ENCODE data around the gene BLOC1S6.
A peak's percentile ranks its signal among the peaks of the same experiment; 100 is the strongest.

The BLOC1S6 gene
- long read RNA-seq, donor 1, full-length matches to known transcripts = 7 of 7 reads
- long read RNA-seq, donor 1, partial matches to known transcripts = 0 of 7 reads
- long read RNA-seq, donor 1, other reads (novel, unspliced or antisense) = 0 of 7 reads
- long read RNA-seq, donor 2, full-length matches to known transcripts = 5 of 5 reads
- long read RNA-seq, donor 2, partial matches to known transcripts = 0 of 5 reads
- long read RNA-seq, donor 2, other reads (novel, unspliced or antisense) = 0 of 5 reads
- long read RNA-seq, donor 3, full-length matches to known transcripts = 5 of 5 reads
- long read RNA-seq, donor 3, partial matches to known transcripts = 0 of 5 reads
- long read RNA-seq, donor 3, other reads (novel, unspliced or antisense) = 0 of 5 reads
- long read RNA-seq, donor 4, full-length matches to known transcripts = 13 of 13 reads
- long read RNA-seq, donor 4, partial matches to known transcripts = 0 of 13 reads
- long read RNA-seq, donor 4, other reads (novel, unspliced or antisense) = 0 of 13 reads
- long read RNA-seq, donor 5, full-length matches to known transcripts = 15 of 15 reads
- long read RNA-seq, donor 5, partial matches to known transcripts = 0 of 15 reads
- long read RNA-seq, donor 5, other reads (novel, unspliced or antisense) = 0 of 15 reads
- long read RNA-seq, donor 6, full-length matches to known transcripts = 8 of 8 reads
- long read RNA-seq, donor 6, partial matches to known transcripts = 0 of 8 reads
- long read RNA-seq, donor 6, other reads (novel, unspliced or antisense) = 0 of 8 reads
- long read RNA-seq, donor 7 = 0 reads
- long read RNA-seq, donor 8, full-length matches to known transcripts = 14 of 14 reads
- long read RNA-seq, donor 8, partial matches to known transcripts = 0 of 14 reads
- long read RNA-seq, donor 8, other reads (novel, unspliced or antisense) = 0 of 14 reads

GRCh38 chr15:45587095-45587862 is at the start of gene BLOC1S6:
Gene BLOC1S6 (plus strand): TSS chr15:45587379. CDS start chr15:45587444, 65 bp downstream.
- peak; percentile 99 for DNase-seq

- DNase-seq = no peak
These were observed 47.5 kb upstream of the BLOC1S6 start for GRCh38 chr15:45539680-45540079.

- DNase-seq = no peak
These were observed 46.6 kb upstream of the BLOC1S6 start for GRCh38 chr15:45540531-45540930.

- DNase-seq = no peak
These were observed 44.1 kb upstream of the BLOC1S6 start for GRCh38 chr15:45543051-45543450.

- DNase-seq = no peak
These were observed 42.7 kb upstream of the BLOC1S6 start for GRCh38 chr15:45544266-45545023.

GRCh38 chr15:45546789-45547188 is 40.4 kb upstream of the BLOC1S6 start:
- no peak for DNase-seq

GRCh38 chr15:45548753-45549520 is 38.2 kb upstream of the BLOC1S6 start:
- no peak for DNase-seq

- no peak for DNase-seq
These were observed 37.5 kb upstream of the BLOC1S6 start for GRCh38 chr15:45549541-45550220.

GRCh38 chr15:45550436-45550835 is 36.7 kb upstream of the BLOC1S6 start:
- no peak for DNase-seq

GRCh38 chr15:45551676-45552075 is 35.5 kb upstream of the BLOC1S6 start:
- DNase-seq = no peak

- DNase-seq = no peak
These were observed 31.1 kb upstream of the BLOC1S6 start for GRCh38 chr15:45555934-45556608.

- DNase-seq = no peak
These were observed 14.6 kb upstream of the BLOC1S6 start for GRCh38 chr15:45572617-45573016.

- no peak for DNase-seq
These were observed 13.1 kb upstream of the BLOC1S6 start for GRCh38 chr15:45573961-45574629.

GRCh38 chr15:45581919-45582318 is 5.3 kb upstream of the BLOC1S6 start:
- DNase-seq = no peak

- no peak for DNase-seq
These were observed 3.2 kb upstream of the BLOC1S6 start for GRCh38 chr15:45583731-45584639.

GRCh38 chr15:45585069-45585791 is 1.9 kb upstream of the BLOC1S6 start:
- peak; percentile 6 for DNase-seq

GRCh38 chr15:45586125-45586524 is 1.1 kb upstream of the BLOC1S6 start:
- no peak for DNase-seq
